A673 (cell line): Measurements from ENCODE around the gene VAV2.

Experiments
- CTCF ChIP-seq: fragments of 300-800, 200-600 bp; sonication (generic); conservative IDR thresholded peaks from 2 replicates; pipeline ENCODE4 v1.5.1; 2017; ENCODE audit warnings: low read depth, mild to moderate bottlenecking, antibody characterized with exemption, low read length, moderate library complexity, mixed read lengths
- EZH2 ChIP-seq: fragments of 200-600 bp; sonication (generic); IDR thresholded peaks from 2 replicates; pipeline ENCODE4 v1.6.1; 2017; ENCODE audit warnings: borderline replicate concordance, low read depth, mild to moderate bottlenecking, mixed read lengths, antibody characterized with exemption, low read length; ENCODE audit not compliant: poor library complexity, severe bottlenecking

- TF ChIP-seq CTCF (no peak), EZH2 (no peak)
These were observed 103.2 kb downstream of the VAV2 start for GRCh38 chr9:133888809-133889491.
